Measurements from ENCODE around the gene SSBP3.
A peak's percentile ranks its signal among the peaks of the same experiment; 100 is the strongest.
"Not testable (repeated sequence)": the region's sequence is repeated elsewhere in the genome, so short reads cannot be mapped to it uniquely, and the experiment has no call there.

The SSBP3 gene

GRCh38 chr1:54215523-54215922, 190.7 kb downstream of the SSBP3 start:
- DNase-seq, result no peak

GRCh38 chr1:54212872-54213271, 193.3 kb downstream of the SSBP3 start:
- DNase-seq, result no peak

GRCh38 chr1:54207896-54208295, 198.3 kb downstream of the SSBP3 start:
- DNase-seq, result not testable (repeated sequence)

- no peak for DNase-seq
Observed at GRCh38 chr1:54207287-54207686, 198.9 kb downstream of the SSBP3 start.

- no peak for DNase-seq
Observed at GRCh38 chr1:54204199-54204598, 202.0 kb downstream of the SSBP3 start.

GRCh38 chr1:54200519-54200997, 205.6 kb downstream of the SSBP3 start:
- no peak for DNase-seq

GRCh38 chr1:54199765-54200518, 206.3 kb downstream of the SSBP3 start, which contains the start of the genes CYB5RL and MRPL37:
Gene CYB5RL, minus strand, starts transcription at chr1:54200030. Its CDS starts 4,414 bp downstream, at chr1:54195616.
Gene MRPL37, plus strand, starts transcription at chr1:54200167. Its CDS starts 77 bp downstream, at chr1:54200244.
- DNase-seq, result peak; percentile 83

GRCh38 chr1:54199151-54199764, 206.9 kb downstream of the SSBP3 start:
- DNase-seq, result no peak

- no peak for DNase-seq
Observed at GRCh38 chr1:54193453-54193852, 212.7 kb downstream of the SSBP3 start.

- no peak for DNase-seq
Observed at GRCh38 chr1:54191525-54191924, 214.7 kb downstream of the SSBP3 start.

GRCh38 chr1:54190526-54190925, 215.7 kb downstream of the SSBP3 start:
- DNase-seq, result no peak

GRCh38 chr1:54188291-54188690, 217.9 kb downstream of the SSBP3 start:
- DNase-seq, result no peak

- DNase-seq, result no peak
Observed at GRCh38 chr1:54186056-54186455, 220.1 kb downstream of the SSBP3 start.

GRCh38 chr1:54180701-54181360, 225.4 kb downstream of the SSBP3 start:
- DNase-seq, result no peak

GRCh38 chr1:54178296-54179070, 227.7 kb downstream of the SSBP3 start:
- no peak for DNase-seq

GRCh38 chr1:54177726-54178125, 228.5 kb downstream of the SSBP3 start:
- no peak for DNase-seq

- no peak for DNase-seq
Observed at GRCh38 chr1:54176621-54177327, 229.4 kb downstream of the SSBP3 start.
